Breast epithelium (tissue), 4 donors: ENCODE data around the gene CHCHD5. TPM values are rescaled to one million over a fixed set of nuclear protein-coding genes. Genes with fewer than 3 reads are reported as not detected.

Source experiments
- DNase-seq, 2 donors: peaks; one replicate each; pipeline ENCODE4 v3.0.0-alpha.2; 2019; ENCODE audit warnings: low spot score in 2 of 2
- H3K27ac ChIP-seq, 2 donors: fragments of 200-600 bp; sonication (generic) in 1 of 2; one replicate each; pipeline ENCODE4 v1.5.1; 2016 to 2019; ENCODE audit warnings: mild to moderate bottlenecking in 1 of 2
- H3K27me3 ChIP-seq, 2 donors: fragments of 200-600 bp; sonication (generic) in 1 of 2; one replicate each; pipeline versions ENCODE4 v1.5.1 to v1.6.0; 2017 to 2019; ENCODE audit warnings: control low read depth in 1 of 2, mild to moderate bottlenecking in 1 of 2
- H3K36me3 ChIP-seq: fragments of 200-600 bp; one replicate; pipeline ENCODE4 v1.5.1; 2019
- H3K4me1 ChIP-seq, 2 donors: fragments of 200-600 bp; sonication (generic); one replicate each; pipeline ENCODE4 v1.5.1; 2016 to 2019; ENCODE audit warnings: control low read depth in 1 of 2
- H3K4me3 ChIP-seq, 3 donors: fragments of 200-600 bp; sonication (generic); 1 replicate in 2 of 3; 2 replicates in 1 of 3; pipeline ENCODE4 v1.5.1; 2016 to 2019; ENCODE audit warnings: mild to moderate bottlenecking in 3 of 3, moderate library complexity in 2 of 3
- H3K9me3 ChIP-seq, 2 donors: fragments of 200-600 bp; sonication (generic) in 1 of 2; one replicate each; pipeline ENCODE4 v1.5.1; 2016 to 2019; ENCODE audit warnings: control low read depth in 1 of 2
- POLR2A ChIP-seq: fragments of 450-650 bp; IDR thresholded peaks from one replicate; pipeline ENCODE4 v1.6.1; 2016; ENCODE audit warnings: antibody characterized with exemption, mild to moderate bottlenecking, moderate library complexity
- POLR2AphosphoS5 ChIP-seq, 3 donors: sonication (generic); formaldehyde crosslinking; IDR thresholded peaks; one replicate each; pipeline ENCODE4 v1.6.1; 2017; ENCODE audit warnings: antibody characterized with exemption in 3 of 3
- intact Hi-C: fragments of 100-400 bp; cut with DNase I; formaldehyde crosslinking; loops from one replicate; pipeline ENCODE4 v1.15.1; 2023; ENCODE audit warnings: low total_unique reads
- total RNA-seq, 3 donors: library from RNA; depleted of rRNA; stranded (reverse); fragments of >200 nt; gene quantifications; one replicate each; pipeline ENCODE4 v1.1.0, GENCODE V29; 2016
- TF ChIP-seq, protein P1 (sequence below), 3 donors: fragments of 450-650 bp; IDR thresholded peaks; one replicate each; pipeline ENCODE4 v1.5.1; 2016 to 2017; ENCODE audit warnings: antibody characterized with exemption in 3 of 3, mild to moderate bottlenecking in 3 of 3, moderate library complexity in 3 of 3

CHCHD5 gene
- total RNA-seq, 3 donors from 2014 or later = 19.0 to 20.2 (median 19.5) TPM

DNA sequence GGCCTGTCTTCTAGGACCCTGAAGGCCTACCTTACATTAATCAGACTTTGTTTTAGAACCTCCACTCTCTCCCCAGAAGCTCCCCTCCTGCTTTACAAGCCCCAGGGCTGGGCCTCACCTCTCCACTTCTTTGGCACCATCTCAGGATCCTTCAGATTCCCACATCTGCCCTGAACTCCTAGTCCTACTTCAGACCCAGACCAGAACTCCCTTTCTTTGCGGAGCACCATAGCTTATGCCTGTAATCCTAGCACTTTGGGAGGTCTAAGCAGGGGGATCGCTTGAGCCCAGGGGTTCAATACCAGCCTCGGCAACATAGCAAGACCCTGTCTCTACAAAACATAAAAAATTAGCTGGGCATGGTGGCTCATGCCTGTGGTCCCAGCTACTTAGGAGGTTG lies 991 bp downstream of the CHCHD5 start:
- Histone ChIP-seq H3K4me1 (no peaks in the 10 kb centered on the region), H3K9me3 (no peaks in the 10 kb centered on the region), H3K27ac (peak overlapping the region; percentile 98 to 99), H3K4me3 (peak overlapping the region in 2 of 3 donors; percentile 62 to 91), H3K36me3 (no peaks in the 10 kb centered on the region), H3K27me3 (no peaks in the 10 kb centered on the region)
- intact Hi-C loops = no loop called here
- TF ChIP-seq POLR2AphosphoS5 (IDR thresholded peaks at IDR 0.05) (no peak), POLR2A (no peak)
- TF ChIP-seq, protein P1, sequence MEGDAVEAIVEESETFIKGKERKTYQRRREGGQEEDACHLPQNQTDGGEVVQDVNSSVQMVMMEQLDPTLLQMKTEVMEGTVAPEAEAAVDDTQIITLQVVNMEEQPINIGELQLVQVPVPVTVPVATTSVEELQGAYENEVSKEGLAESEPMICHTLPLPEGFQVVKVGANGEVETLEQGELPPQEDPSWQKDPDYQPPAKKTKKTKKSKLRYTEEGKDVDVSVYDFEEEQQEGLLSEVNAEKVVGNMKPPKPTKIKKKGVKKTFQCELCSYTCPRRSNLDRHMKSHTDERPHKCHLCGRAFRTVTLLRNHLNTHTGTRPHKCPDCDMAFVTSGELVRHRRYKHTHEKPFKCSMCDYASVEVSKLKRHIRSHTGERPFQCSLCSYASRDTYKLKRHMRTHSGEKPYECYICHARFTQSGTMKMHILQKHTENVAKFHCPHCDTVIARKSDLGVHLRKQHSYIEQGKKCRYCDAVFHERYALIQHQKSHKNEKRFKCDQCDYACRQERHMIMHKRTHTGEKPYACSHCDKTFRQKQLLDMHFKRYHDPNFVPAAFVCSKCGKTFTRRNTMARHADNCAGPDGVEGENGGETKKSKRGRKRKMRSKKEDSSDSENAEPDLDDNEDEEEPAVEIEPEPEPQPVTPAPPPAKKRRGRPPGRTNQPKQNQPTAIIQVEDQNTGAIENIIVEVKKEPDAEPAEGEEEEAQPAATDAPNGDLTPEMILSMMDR (IDR thresholded peaks at IDR 0.05) = no peak
- DNase-seq = no peak

GRCh38 chr2:112585873-112586464 lies 1.6 kb downstream of the CHCHD5 start:
- peak overlapping the region in 1 of 2 donors; percentile 13 for H3K27ac ChIP-seq
- no peaks in the 10 kb centered on the region for H3K36me3 ChIP-seq
- no peak overlapping the region for H3K4me3 ChIP-seq
- H3K4me1 ChIP-seq = no peaks in the 10 kb centered on the region
- intact Hi-C loops = no loop called here
- no peak for DNase-seq
- TF ChIP-seq POLR2A (no peak), POLR2AphosphoS5 (IDR thresholded peaks at IDR 0.05) (no peak)
- TF ChIP-seq, protein P1 (IDR thresholded peaks at IDR 0.05) = no peak
- H3K27me3 ChIP-seq = no peaks in the 10 kb centered on the region
- H3K9me3 ChIP-seq = no peaks in the 10 kb centered on the region

GRCh38 chr2:112588611-112589045 lies 4.2 kb downstream of the CHCHD5 start:
- intact Hi-C loops = no loop called here
- peak overlapping the region; percentile 61 to 62 for H3K27ac ChIP-seq
- no peaks in the 10 kb centered on the region for H3K9me3 ChIP-seq
- DNase-seq = peak; percentile 35 to 65
- H3K4me1 ChIP-seq = no peaks in the 10 kb centered on the region
- no peak overlapping the region for H3K4me3 ChIP-seq
- TF ChIP-seq, protein P1 (IDR thresholded peaks at IDR 0.05) = no peak
- TF ChIP-seq POLR2A = no peak
- no peak for TF ChIP-seq POLR2AphosphoS5 (IDR thresholded peaks at IDR 0.05)
- no peaks in the 10 kb centered on the region for H3K36me3 ChIP-seq
- H3K27me3 ChIP-seq = no peaks in the 10 kb centered on the region

DNA sequence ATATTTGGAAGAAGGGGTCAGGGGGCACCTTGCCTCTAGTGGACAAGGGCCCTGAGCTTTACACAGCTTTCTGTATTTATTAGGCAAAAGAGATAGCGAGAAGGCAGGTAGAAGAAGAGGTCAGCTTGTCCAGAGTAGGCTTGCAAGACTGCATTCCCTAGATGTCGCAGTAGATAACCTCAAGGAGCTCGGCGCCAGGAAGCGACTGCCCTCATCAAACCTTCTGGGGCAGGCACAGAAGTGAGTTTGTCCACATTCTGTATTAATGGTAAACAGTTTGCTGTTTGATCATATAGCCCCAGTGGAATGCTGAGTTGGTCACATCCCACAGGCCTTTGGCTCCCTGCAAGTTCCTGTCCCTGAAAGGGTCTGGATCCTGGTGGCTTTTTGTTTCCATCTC lies 7.0 kb downstream of the CHCHD5 start:
- intact Hi-C loops = loop anchor here (10.0 kb wide), 1 partner anchor 133 kb away; the partner anchor contains the start of gene NT5DC4
- Histone ChIP-seq H3K27ac (peak overlapping the region in 1 of 2 donors; percentile 15), H3K4me3 (no peak overlapping the region), H3K4me1 (no peaks in the 10 kb centered on the region), H3K9me3 (no peaks in the 10 kb centered on the region), H3K36me3 (no peaks in the 10 kb centered on the region), H3K27me3 (no peaks in the 10 kb centered on the region)
- DNase-seq = no peak
- TF ChIP-seq POLR2AphosphoS5 (IDR thresholded peaks at IDR 0.05) (no peak), POLR2A (no peak)
- TF ChIP-seq, protein P1 (IDR thresholded peaks at IDR 0.05) = no peak

DNA sequence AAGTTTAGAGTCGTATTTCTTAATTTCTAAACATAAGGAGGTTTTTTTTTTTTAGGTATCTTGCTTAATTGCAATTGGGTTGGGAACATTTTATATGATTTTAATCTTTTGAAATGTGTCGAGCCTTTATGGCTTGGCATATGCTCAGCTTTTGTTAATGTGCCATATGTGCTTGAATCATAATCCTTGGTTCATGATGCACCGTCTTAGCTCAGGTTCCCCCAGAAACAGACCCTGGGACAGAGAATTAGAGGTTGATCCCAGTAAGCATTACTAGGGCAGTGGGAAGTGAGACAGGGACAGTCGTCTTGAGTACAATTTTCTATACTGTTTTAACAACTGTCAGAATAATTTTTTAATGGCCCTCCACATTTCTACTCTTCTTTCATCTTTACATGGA lies 9.3 kb downstream of the CHCHD5 start:
- TF ChIP-seq POLR2A (no peak), POLR2AphosphoS5 (IDR thresholded peaks at IDR 0.05) (no peak)
- TF ChIP-seq, protein P1 (IDR thresholded peaks at IDR 0.05) = no peak
- Histone ChIP-seq H3K27me3 (no peaks in the 10 kb centered on the region), H3K4me3 (no peak overlapping the region), H3K36me3 (no peaks in the 10 kb centered on the region), H3K9me3 (no peaks in the 10 kb centered on the region), H3K4me1 (no peaks in the 10 kb centered on the region), H3K27ac (no peak overlapping the region)
- intact Hi-C loops = loop anchor here (10.0 kb wide), 1 partner anchor 131 kb away; the partner anchor contains the start of gene NT5DC4
- no peak for DNase-seq
